H9 (cell line): ENCODE measurements around the gene IQSEC1. TPM values are rescaled to one million over a fixed set of nuclear protein-coding genes. Genes with fewer than 3 reads are reported as not detected.

Source experiments
- DNase-seq: peaks from one replicate; pipeline ENCODE4 v3.0.0-alpha.2; 2017
- H2AFZ ChIP-seq: one replicate; pipeline ENCODE4 v1.6.1; 2013; ENCODE audit warnings: mild to moderate bottlenecking, low read length, control low read depth, moderate library complexity
- H2AK5ac ChIP-seq: 2 replicates; pipeline ENCODE4 v1.6.1; 2013; ENCODE audit warnings: low read length, control low read depth, mixed read lengths; ENCODE audit not compliant: insufficient read length
- H2BK120ac ChIP-seq: one replicate; pipeline ENCODE4 v1.6.1; 2013; ENCODE audit warnings: low read depth, mild to moderate bottlenecking, low read length, control low read depth, inconsistent platforms; ENCODE audit not compliant: poor library complexity, severe bottlenecking
- H2BK12ac ChIP-seq: 2 replicates; pipeline ENCODE4 v1.6.1; 2013; ENCODE audit warnings: low read length, control low read depth, mixed read lengths, low read depth; ENCODE audit not compliant: insufficient read length
- H2BK15ac ChIP-seq: 2 replicates; pipeline ENCODE4 v1.6.1; 2013; ENCODE audit warnings: low read depth, low read length, control low read depth
- H2BK20ac ChIP-seq: one replicate; pipeline ENCODE4 v1.6.1; 2013; ENCODE audit warnings: low read depth, mild to moderate bottlenecking, low read length, control low read depth, inconsistent platforms; ENCODE audit not compliant: poor library complexity, severe bottlenecking
- H2BK5ac ChIP-seq: 2 replicates; pipeline ENCODE4 v1.6.1; 2013; ENCODE audit warnings: low read length, control low read depth, mixed read lengths; ENCODE audit not compliant: insufficient read length
- H3K14ac ChIP-seq: 2 replicates; pipeline ENCODE4 v1.6.1; 2013; ENCODE audit warnings: low read length, control low read depth; ENCODE audit not compliant: insufficient read depth
- H3K18ac ChIP-seq: 2 replicates; pipeline ENCODE4 v1.6.1; 2013; ENCODE audit warnings: low read depth, mild to moderate bottlenecking, mixed read lengths, low read length, control low read depth; ENCODE audit not compliant: insufficient read length
- H3K23ac ChIP-seq: 2 replicates; pipeline ENCODE4 v1.6.1; 2013; ENCODE audit warnings: low read length, control low read depth, mixed read lengths, low read depth; ENCODE audit not compliant: insufficient read length
- H3K23me2 ChIP-seq: 2 replicates; pipeline ENCODE4 v1.6.1; 2013; ENCODE audit warnings: low read depth, mild to moderate bottlenecking, mixed read lengths, low read length, control low read depth; ENCODE audit not compliant: insufficient read length, poor library complexity, severe bottlenecking
- H3K27ac ChIP-seq: 2 replicates; pipeline ENCODE4 v1.5.1; 2013; ENCODE audit warnings: low read length, control low read depth, mixed read lengths, low read depth; ENCODE audit not compliant: insufficient read length
- H3K27me3 ChIP-seq: 2 replicates; pipeline ENCODE4 v1.6.1; 2013; ENCODE audit warnings: low read length, control low read depth, inconsistent platforms; ENCODE audit not compliant: insufficient read depth
- H3K4ac ChIP-seq: 2 replicates; pipeline ENCODE4 v1.6.1; 2013; ENCODE audit warnings: low read depth, mild to moderate bottlenecking, control low read depth, inconsistent platforms, low read length, moderate library complexity
- H3K4me1 ChIP-seq: 2 replicates; pipeline ENCODE4 v1.6.1; 2013; ENCODE audit warnings: low read length, control low read depth, inconsistent platforms; ENCODE audit not compliant: insufficient read depth
- H3K4me2 ChIP-seq: 2 replicates; pipeline ENCODE4 v1.6.1; 2013; ENCODE audit warnings: low read length, control low read depth, mixed read lengths; ENCODE audit not compliant: insufficient read length, insufficient read depth
- H3K56ac ChIP-seq: 2 replicates; pipeline ENCODE4 v1.6.1; 2013; ENCODE audit warnings: low read depth, mild to moderate bottlenecking, mixed read lengths, low read length, control low read depth; ENCODE audit not compliant: insufficient read length
- H3K79me1 ChIP-seq: 2 replicates; pipeline ENCODE4 v1.6.1; 2013; ENCODE audit warnings: low read depth, mild to moderate bottlenecking, moderate library complexity, low read length, control low read depth, inconsistent platforms; ENCODE audit not compliant: insufficient read depth, poor library complexity, severe bottlenecking
- H3K79me2 ChIP-seq: 2 replicates; pipeline ENCODE4 v1.6.1; 2013; ENCODE audit warnings: low read length, control low read depth, inconsistent platforms; ENCODE audit not compliant: insufficient read depth
- H3K9ac ChIP-seq: 2 replicates; pipeline ENCODE4 v1.6.1; 2013; ENCODE audit warnings: low read length, control low read depth, mixed read lengths; ENCODE audit not compliant: insufficient read length; ENCODE audit errors: extremely low read depth
- H3K9me3 ChIP-seq: one replicate; pipeline ENCODE4 v1.6.1; 2013; ENCODE audit warnings: low read depth, low read length, inconsistent platforms; ENCODE audit not compliant: control insufficient read depth
- H3T11ph ChIP-seq: one replicate; pipeline ENCODE4 v1.6.1; 2013; ENCODE audit warnings: mild to moderate bottlenecking, low read length, control low read depth, inconsistent platforms
- H4K20me1 ChIP-seq: one replicate; pipeline ENCODE4 v1.6.1; 2013; ENCODE audit not compliant: control insufficient read depth, insufficient read length, insufficient read depth
- H4K5ac ChIP-seq: 2 replicates; pipeline ENCODE4 v1.6.1; 2013; ENCODE audit warnings: low read depth, mild to moderate bottlenecking, mixed read lengths, low read length, control low read depth; ENCODE audit not compliant: insufficient read length
- H4K8ac ChIP-seq: replicated peaks from 2 replicates; pipeline ENCODE4 v1.6.1; 2013; ENCODE audit warnings: low read length, control low read depth, mixed read lengths, low read depth; ENCODE audit not compliant: insufficient read length
- H4K91ac ChIP-seq: 2 replicates; pipeline ENCODE4 v1.6.1; 2013; ENCODE audit warnings: low read depth, mild to moderate bottlenecking, moderate library complexity, mixed read lengths, low read length, control low read depth; ENCODE audit not compliant: insufficient read length
- H3K27ac Mint-ChIP-seq, 3 experiments: 2 replicates in 2 of 3; 3 replicates in 1 of 3; pipeline ENCODE4 v1.8.0; 2020 to 2021; ENCODE audit warnings: mixed read lengths in 3 of 3, mild to moderate bottlenecking in 1 of 3, moderate library complexity in 1 of 3
- H3K27me3 Mint-ChIP-seq: 2 replicates; pipeline ENCODE4 v1.8.0; 2021; ENCODE audit warnings: low read depth, mild to moderate bottlenecking, moderate library complexity, mixed read lengths
- H3K36me3 Mint-ChIP-seq, 3 experiments: 2 replicates in 2 of 3; 3 replicates in 1 of 3; pipeline ENCODE4 v1.8.0; 2020 to 2021; ENCODE audit warnings: low read depth in 3 of 3, mixed read lengths in 3 of 3; ENCODE audit not compliant: insufficient read depth in 1 of 3
- H3K4me1 Mint-ChIP-seq, 2 experiments: 2 replicates each; pipeline ENCODE4 v1.8.0; 2020; ENCODE audit warnings: mixed read lengths in 2 of 2
- H3K4me3 Mint-ChIP-seq, 2 experiments: 2 replicates in 1 of 2; 3 replicates in 1 of 2; pipeline ENCODE4 v1.8.0; 2020 to 2021; ENCODE audit warnings: mild to moderate bottlenecking in 2 of 2, mixed read lengths in 2 of 2, moderate library complexity in 1 of 2
- H3K9me3 Mint-ChIP-seq, 2 experiments: 2 replicates in 1 of 2; 3 replicates in 1 of 2; pipeline ENCODE4 v1.8.0; 2020; ENCODE audit warnings: mild to moderate bottlenecking in 2 of 2, mixed read lengths in 2 of 2, moderate library complexity in 1 of 2
- CTCF ChIP-seq: fragments of 200-600 bp; sonication (generic); conservative IDR thresholded peaks from 3 replicates; pipeline ENCODE4 v1.8.0; 2021; ENCODE audit warnings: antibody characterized with exemption, mild to moderate bottlenecking
- WGBS: extraction: QIAGEN DNeasy Blood & Tissue Kit; methylation state at CpG from one replicate; pipeline ENCODE4 v1.1.7; 2013; ENCODE audit warnings: missing lambda C conversion rate, low lambda C conversion rate, mixed read lengths; ENCODE audit not compliant: insufficient read length; ENCODE audit errors: extremely low coverage; 5-methylcytosine and 5-hydroxymethylcytosine counted together
- total RNA-seq: library from RNA; stranded (reverse); gene quantifications from 2 replicates; pipeline ENCODE4 v1.2.1, GENCODE V29; 2021

IQSEC1 gene
- total RNA-seq, 1 experiment from 2014 or later = 19.1 TPM

GRCh38 chr3:13014755-13015285 is 58.4 kb downstream of the IQSEC1 start:
- H2BK120ac ChIP-seq = no peak overlapping the region
- H3K9me3 Mint-ChIP-seq = no peaks in the 10 kb centered on the region

More at GRCh38 chr3:13014755-13015285, 58.4 kb downstream of the IQSEC1 start:
- H3K4me3 Mint-ChIP-seq = no peak overlapping the region
- Histone ChIP-seq H4K8ac (no peak overlapping the region), H2BK5ac (no peak overlapping the region), H3K56ac (no peak overlapping the region), H4K20me1 (peaks cover 2% of the 10 kb centered on the region), H4K5ac (no peak overlapping the region), H3K9me3 (no peaks in the 10 kb centered on the region), H3K23me2 (no peaks in the 10 kb centered on the region), H3K4me1 (peaks cover 6% of the 10 kb centered on the region; the same call in 1 of the 2 replicates), H3K23ac (no peak overlapping the region), H3T11ph (no peak overlapping the region), H3K18ac (no peak overlapping the region), H3K4ac (no peak overlapping the region), H2BK12ac (no peak overlapping the region), H3K79me2 (no peaks in the 10 kb centered on the region), H4K91ac (no peak overlapping the region), H3K4me2 (no peak overlapping the region), H3K14ac (no peak overlapping the region; the same call in 1 of the 2 replicates), H2BK15ac (no peak overlapping the region), H2AFZ (no peak overlapping the region), H2AK5ac (no peak overlapping the region), H3K79me1 (no peaks in the 10 kb centered on the region), H2BK20ac (no peak overlapping the region), H3K27me3 (no peaks in the 10 kb centered on the region), H3K9ac (no peak overlapping the region), H3K27ac (no peak overlapping the region)
- DNase-seq = no peak
- peaks cover 36 to 54% of the 10 kb centered on the region in 2 experiments for H3K4me1 Mint-ChIP-seq
- no peaks in the 10 kb centered on the region for H3K36me3 Mint-ChIP-seq
- no peak for TF ChIP-seq CTCF
- peaks cover 1% of the 10 kb centered on the region for H3K27me3 Mint-ChIP-seq
- H3K27ac Mint-ChIP-seq = no peak overlapping the region
- no CpG with 5 or more reads among the region's 6 CpGs for WGBS
